CD4-positive, alpha-beta T cell treated with Interferon alpha-2 for 1 hour (primary cell): ENCODE data around the gene HOXC12.

Experiments used
- DNase-seq, 2 donors: peaks; one replicate each; pipeline ENCODE4 v3.0.0-alpha.2; 2020 to 2022

HOXC12 gene, protein sequence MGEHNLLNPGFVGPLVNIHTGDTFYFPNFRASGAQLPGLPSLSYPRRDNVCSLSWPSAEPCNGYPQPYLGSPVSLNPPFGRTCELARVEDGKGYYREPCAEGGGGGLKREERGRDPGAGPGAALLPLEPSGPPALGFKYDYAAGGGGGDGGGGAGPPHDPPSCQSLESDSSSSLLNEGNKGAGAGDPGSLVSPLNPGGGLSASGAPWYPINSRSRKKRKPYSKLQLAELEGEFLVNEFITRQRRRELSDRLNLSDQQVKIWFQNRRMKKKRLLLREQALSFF

DNA sequence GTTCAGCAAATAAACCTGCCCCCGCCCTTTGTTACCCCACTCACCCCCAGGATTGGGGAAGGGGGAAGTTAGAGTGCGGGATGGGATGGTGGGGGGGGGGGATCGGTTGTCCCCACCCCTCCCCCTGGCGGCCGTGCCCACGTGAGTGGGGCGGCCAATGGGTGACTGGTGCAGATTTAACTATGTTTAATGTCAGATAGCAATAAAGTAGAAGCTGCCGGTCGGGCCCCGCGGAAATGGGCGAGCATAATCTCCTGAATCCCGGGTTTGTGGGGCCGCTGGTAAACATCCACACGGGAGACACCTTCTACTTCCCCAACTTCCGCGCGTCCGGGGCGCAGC is at the start of gene HOXC12:
HOXC12 (plus strand) TSS at position 210 of the 342 bp plus-strand sequence; CDS start at position 237, 27 bp downstream.
- no peak for DNase-seq

DNA sequence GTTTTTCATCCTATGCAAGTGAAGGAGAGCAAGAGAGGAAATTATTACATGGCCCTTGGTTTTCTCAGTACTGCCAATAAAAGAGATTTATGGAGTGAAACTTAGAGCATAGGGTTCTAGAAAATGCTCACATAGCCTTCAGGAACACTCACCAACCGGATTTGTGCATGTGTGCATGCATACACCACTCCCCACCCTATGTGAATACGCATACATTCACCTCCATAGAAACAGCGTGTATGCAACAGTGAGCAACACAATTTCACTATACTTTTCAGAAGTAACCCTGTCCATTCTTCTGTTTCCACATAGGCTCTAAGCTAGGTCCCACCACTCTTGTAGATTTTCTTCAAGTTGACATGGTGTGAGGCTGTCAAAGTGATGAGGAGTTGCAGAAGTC is 47.6 kb upstream of the HOXC12 start:
- DNase-seq = no peak

DNA sequence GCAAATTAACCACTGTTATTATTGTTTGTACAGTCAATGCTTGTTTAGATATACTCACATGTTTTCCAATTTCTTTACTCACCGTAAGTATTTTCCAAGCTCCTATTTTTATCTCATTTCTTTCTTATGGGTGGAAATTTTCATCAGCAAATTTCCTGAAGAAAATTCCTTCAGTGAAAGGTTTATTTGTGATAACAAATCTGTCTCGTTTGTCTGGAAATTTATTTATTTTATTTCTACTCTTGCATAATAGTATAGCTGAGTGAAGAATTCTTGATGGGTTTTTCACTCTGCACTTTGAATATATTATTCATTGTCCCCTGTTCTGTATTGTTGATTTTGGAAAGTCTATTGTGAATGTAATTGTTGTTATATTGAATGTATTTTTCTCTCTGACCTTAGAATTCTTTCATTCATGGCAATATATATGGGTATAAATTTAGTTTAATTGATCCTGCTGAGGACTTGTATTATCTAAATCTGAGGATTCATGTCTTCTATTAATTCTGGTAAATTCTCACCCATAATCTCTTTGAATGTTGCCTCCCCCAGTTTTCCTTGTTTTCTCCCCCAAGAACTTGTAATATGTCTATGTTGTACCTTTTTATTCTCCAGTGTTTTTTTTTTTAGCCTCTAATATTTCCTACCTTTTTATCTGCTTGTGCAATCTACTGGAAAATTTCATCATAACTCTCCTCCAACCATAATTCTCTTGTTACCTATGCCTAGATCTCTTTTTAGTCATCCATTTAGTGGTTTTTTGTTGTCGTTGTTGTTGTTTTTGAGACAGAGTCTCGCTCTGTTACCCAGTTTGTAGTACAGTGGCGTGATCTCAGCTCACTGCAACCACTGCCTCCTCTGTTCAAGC is 37.7 kb upstream of the HOXC12 start:
- no peak for DNase-seq

DNA sequence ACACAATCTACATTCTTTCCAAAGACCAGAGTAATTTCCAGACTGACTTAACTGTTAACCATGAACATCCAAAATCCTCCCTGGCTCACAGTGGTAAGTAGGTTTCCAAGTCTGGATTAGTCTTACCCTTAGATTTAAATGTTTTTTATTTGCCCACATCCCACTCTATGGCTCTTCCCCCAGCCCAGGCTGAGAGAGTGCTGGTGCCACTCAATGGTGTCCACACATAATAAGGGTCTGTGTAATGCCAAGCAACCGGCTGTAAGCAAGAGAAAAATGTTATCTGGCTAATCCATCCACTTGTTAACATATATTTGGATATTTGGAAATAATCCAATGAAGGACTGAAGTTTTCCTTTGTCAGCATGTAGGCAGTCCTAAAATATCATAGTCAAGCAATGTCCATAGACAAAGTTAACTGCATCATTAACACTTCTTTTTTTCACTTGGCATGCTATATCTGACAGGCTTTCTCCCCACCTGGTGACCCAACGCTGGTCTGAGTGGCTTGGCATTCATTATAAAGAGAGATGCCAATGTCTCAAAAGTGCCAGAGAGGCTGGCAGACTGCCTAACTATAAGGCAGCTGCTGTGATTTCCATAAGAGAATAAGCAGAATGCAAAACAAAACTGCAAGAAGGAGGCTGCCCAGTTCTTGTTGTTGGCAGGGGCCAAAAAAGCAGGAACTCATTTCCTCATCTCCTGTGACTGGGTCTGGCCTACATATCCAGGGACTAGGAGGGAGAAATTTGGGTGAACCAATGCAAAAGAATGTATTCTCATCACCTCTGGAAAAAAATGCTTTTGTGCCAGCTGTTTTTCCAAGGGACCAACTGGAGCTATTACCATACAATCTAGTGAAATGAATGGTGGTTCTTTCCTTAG is 29.9 kb upstream of the HOXC12 start:
- DNase-seq = no peak

DNA sequence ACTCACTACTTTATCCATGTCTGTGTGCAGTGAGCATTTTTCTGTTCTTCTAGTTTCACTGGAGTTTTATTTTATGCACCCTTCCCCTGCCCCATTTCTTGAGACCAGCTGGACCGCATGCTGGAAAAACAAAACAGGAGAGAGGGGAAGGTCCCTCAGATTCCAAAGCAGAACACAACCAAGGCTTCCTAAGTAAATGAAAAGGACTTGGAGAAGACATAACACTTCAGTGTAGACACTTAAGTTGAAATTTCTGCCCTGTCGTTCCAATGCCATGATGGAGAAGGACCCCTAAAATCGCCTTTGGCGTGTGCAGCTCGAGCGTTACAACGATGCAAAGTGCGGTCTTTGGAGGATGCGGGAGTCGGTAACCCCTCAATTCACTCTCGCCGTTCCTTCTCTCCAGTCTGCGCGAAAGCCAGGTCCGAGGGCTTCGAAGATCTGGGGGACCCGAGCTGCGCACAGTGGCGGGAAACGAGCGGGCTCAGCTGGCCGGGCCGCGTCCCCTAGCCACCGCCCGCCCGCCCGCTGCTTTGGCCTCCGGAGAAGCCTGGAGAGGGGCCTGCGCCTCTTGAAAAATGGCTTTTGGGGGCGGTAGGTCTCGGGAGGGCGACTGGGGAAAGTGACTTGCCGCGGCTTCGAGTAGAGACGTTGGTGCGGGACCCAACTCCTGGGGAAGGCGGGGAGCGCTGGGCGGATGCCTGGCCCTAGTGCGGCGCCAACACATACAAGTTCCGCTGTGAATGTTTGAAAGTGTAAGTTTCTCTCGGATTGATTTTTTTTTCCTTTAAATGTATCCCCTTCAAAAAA is 27.3 kb upstream of the HOXC12 start:
- DNase-seq = no peak

DNA sequence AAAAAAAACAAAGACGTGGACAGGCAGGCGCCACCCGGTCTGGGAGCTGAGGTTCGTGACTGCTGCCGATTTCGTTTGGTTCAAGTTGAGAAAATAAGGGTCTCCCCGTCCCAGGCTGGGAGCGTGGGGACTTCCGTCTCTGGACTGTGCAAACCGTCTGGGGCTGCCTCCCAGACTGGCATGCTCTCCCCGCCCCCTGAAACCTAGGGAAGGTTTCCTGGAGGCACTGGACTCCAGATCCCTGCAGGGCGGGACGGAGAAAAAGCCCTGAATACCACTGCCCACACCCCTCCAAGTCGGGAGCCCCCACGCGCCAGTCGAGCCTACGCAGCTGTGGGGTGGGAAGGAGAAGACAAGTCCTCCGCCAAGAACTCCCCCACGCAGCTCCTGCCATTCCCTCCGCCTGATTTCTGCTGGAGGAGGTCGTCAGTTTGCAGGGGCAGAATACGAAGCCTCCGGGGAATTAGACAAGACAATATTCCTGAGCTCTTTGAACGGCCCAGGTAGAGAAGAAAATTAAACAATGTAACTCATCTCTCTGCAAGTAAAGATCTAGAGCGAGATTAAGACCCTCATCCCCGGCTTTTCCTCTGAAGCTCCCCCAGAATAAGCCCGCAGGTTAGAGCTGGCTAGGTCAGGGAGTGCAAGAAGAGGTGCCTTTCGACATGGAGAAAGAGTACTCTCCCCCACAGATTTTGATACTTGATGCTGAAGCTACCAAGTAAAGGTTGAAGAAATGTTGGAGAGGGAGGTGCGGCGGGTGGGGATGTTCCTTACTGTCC is 26.5 kb upstream of the HOXC12 start:
- DNase-seq = no peak

DNA sequence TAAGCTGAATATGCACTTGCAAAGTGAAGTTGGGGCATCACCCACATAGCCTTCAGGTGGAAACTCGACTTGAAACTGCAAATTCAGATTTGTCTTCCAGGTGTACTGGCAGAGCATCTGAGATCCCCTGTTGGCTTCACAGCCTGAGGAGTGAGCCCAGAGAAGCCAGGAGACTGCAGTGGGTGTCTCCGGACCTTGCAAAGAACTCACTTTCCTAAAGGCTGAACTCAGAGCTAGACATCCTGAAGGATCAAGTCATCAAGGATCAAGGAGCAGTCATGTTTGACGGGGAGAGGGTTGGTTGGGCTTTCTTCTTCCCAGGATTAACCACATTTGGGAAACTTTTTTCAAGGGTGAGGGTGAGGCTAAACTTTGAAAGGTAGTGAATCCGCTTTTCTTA is 25.2 kb upstream of the HOXC12 start:
- no peak for DNase-seq

DNA sequence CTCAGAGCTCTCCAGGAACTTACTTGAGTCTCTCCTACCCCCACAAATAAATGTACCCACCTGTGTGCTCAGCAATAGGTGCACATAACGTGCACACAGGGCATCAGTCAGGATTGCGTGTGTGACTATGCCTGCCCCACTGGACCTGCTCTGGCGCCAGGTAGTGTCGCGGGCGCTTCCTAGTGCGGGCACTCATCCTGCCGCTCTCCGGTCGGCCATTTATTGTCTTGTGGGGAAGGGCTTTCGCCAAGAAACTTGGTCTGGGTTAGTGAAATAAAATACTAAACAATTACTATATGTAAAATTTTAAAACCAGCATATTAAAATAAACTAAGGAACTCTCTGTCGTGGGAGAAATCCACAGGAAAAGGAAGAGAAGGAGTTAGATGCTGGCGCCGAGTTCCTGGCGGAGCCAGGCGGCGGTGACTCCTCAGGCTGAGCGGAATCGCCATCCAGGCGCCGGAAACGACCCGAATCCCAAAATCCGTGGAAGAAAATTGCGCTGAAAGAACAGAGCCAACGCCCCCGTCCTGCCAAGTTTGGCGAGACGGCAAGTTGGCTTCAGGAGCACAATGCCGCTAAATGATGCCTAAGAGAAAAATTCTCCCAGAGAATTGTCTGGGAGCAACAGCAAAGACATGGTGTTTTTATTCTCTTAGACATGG is 24.0 kb upstream of the HOXC12 start:
- DNase-seq = no peak

DNA sequence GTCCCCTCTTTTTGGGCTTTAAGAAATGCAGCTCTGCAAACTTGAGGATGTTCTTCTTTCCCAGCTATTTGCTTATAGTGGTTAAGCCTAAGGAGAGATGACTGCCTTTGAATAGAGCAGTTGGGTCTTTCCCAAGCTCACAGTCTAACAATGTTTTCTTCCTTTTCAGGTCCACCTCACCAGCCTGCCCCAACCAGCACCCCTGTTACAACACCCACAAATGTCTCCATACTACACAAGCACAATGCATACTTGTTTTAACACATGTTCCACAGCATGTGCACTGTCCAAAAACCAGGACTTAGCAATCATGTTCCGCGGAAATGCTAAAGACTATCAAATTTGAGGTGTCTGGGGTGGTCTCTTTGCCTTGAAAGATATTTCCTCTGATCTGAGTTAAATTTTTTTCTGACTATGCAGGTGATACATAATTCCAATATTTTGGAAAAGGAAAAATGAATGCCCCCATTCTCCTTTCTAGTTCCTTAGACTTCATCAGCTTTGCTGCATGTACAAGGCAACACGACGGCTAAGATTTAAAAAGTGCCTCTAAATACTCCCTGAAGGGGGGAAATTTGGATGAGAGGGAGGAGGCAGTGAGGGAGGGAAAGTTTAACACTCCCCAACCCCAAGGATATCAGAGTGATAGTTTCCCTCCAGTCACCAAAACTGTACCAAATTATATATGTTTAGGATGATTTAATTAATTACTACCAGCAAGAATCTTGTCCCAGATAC is 22.7 kb upstream of the HOXC12 start:
- DNase-seq = no peak

DNA sequence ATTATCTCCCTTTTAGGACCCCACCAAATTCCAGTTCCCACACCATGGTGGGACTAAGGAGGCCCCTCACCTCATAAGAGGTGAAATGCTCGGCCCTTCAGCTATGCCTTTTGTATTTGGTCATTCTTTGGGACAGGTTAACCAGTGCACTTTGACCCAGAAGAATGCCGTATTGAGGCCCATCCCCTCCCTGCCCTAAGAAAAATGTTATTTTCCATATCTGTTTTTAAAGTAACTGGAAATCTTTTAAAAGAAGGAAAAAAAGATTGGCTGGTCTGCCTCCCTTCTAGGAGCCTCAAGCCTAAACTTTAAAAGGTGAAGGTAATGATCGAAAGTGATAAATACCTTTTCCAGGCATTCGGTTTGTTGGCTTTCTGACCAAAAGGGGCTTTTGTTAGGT is 21.8 kb upstream of the HOXC12 start:
- DNase-seq = no peak

DNA sequence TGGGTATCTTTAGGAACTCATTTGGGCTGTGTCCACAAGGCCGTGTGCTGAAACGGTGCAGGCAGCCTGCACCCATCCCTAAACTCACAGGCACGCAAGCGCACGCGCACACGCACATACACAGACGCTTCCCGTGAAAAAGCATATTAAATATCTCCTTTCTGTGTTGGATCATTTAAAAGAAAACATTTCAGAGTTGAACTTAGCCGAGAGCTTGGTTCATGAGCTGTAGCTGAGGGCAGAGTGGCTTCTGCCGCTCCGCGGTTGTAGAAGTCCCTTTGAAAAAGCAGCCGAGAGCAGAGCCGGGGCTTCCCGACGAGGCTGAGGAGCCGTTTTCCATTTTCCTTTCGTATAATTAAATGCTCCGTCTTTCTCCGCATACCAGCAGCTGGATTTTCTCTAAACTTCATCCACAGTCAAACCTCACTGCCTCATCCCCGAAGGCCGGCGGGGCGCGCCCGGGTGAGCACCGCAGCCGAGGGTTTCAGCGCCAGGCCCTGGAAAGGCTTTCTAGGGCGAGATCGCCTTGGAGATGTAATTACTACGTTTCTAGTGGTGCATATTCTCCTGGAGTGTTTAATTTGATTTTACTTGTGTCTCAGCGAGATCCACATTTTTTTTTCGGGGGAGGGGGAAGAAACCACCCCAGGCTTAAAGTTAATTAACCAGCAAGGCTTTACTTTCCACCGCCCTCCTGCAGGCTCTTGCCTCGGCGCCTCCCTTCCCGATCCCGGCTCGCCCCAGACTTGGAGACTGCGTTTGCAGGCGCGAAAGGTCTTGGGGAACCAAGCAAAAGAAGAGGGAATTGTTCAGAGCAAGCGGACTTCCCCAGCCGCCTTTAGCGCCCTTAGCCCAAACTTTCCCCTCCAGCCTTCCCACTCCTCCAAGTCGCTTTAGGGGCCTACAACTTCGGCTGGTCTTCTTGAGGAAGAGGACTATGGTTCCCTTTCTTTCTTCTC is 19.0 kb upstream of the HOXC12 start:
- DNase-seq = no peak

DNA sequence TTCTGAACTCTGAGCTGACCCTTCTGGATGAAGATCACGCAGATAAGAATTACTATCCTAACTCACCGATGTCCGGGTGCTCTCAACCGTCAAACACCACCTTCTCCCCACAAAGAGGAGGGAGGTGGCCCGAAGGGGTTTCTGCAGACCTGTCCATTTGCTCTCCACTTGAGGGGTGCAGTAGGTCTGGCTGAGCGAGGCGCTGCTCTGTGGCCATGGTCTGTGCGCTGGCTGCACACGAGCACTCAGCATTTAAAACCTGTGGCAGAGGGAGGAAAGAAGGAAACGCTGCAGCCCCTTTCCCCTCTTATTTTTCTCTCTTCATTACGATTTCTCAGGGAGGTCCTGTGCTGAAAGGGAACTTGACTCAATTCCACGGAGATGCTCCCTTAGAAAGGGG is 17.6 kb upstream of the HOXC12 start:
- no peak for DNase-seq

DNA sequence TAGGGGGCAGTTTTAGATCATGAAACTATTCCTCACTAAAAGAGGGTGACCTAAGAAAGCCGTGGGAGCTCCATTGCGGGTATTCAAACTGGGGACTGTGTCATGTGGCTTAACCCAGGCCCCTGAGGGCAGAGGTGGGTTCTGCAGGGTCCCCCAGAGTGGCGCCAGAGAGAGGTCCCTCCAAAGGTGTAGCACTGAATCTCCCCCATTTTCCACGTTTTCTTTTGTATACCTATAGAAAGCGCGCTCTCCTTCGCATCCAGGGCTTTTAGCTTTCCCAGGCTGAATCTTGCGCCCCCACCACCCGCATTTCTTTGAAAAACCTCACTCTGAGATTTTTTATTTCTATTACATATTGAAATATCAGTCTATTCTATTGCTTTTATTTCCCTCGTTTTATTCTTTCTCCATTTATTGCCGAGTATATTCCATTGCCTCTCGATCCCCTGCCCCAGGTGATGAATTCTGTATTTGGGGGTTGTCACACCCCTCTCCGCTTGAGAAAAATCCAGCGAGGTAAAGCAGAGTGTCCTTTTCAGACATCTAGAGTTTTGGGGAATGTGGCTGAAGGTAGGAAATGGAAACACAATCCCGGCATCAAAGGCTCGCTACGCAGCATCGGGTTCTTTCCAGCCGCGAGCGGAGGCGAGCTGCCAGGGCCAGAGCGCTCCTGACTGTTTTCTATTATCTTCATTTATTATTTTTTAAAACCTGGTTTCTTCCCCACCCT is 16.9 kb upstream of the HOXC12 start:
- DNase-seq = no peak

DNA sequence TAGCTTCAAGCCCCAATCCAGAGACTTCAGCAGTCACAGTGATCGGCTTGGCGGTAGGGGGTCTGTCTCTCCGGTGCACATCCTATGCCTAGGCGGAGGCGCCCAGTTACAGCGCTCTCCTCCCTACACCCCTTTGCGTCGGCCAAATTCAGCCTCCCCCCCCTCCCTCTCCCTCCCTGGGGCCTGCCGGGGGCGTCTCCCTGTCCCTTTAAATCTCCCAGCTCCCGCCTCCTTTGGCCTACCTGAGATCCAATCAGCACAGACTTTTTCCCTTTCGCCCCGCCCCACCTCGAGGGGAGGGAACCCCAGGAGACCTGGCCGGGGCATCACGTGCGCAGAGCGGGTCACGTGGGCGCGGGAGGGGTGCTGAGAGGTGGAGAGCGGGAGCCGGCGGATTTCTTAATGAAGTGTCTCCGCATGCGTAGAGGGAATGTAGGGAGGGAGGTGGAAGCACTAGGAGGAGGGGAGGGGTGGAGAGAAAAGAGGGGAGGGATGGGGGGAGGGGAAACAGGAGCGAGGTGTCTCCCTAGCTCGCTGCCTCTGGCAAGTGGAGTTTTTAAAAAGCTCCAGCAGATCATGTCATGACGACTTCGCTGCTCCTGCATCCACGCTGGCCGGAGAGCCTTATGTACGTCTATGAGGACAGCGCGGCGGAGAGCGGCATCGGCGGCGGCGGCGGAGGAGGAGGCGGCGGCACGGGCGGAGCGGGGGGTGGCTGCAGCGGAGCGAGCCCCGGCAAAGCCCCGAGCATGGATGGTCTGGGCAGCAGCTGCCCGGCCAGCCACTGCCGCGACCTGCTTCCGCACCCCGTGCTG is 16.2 kb upstream of the HOXC12 start, which contains the start of gene HOXC13:
HOXC13 (plus strand) TSS at position 506 of the 815 bp plus-strand sequence; CDS start at position 582, 76 bp downstream.
- peak in 1 of 2 donors; percentile 14 for DNase-seq

DNA sequence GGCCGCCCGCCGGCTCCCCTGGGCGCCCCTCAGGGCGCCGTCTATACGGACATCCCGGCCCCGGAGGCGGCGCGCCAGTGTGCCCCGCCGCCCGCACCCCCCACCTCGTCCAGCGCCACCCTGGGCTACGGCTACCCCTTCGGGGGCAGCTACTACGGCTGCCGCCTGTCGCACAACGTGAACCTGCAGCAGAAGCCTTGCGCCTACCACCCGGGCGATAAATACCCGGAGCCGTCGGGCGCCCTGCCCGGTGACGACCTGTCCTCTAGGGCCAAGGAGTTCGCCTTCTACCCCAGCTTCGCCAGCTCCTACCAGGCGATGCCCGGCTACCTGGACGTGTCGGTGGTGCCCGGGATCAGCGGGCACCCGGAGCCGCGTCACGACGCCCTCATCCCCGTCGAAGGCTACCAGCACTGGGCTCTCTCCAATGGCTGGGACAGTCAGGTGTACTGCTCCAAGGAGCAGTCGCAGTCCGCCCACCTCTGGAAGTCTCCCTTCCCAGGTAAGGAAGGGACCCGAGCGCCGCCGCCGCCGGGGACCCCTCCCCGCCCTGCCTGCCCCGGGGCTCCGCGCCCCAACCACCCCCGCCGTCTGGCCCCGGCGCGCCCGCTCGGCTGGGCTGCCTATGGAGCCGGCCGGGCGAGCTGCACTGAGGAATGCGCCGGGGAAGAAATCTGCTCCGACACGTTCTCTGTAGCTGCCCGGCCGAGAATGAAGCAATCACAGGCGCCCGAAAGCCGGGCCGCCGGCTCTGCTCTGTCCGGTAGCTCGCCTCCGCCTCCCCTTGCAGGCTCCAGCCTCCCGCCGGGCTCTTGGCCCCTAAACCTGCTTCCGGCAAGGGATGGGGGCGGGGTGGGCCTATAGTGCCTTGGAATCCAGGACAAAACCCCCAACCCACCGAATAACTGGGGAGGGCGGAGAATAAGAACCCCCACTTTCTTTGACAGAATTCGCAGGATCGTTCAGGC is 15.3 kb upstream of the HOXC12 start:
- no peak for DNase-seq

DNA sequence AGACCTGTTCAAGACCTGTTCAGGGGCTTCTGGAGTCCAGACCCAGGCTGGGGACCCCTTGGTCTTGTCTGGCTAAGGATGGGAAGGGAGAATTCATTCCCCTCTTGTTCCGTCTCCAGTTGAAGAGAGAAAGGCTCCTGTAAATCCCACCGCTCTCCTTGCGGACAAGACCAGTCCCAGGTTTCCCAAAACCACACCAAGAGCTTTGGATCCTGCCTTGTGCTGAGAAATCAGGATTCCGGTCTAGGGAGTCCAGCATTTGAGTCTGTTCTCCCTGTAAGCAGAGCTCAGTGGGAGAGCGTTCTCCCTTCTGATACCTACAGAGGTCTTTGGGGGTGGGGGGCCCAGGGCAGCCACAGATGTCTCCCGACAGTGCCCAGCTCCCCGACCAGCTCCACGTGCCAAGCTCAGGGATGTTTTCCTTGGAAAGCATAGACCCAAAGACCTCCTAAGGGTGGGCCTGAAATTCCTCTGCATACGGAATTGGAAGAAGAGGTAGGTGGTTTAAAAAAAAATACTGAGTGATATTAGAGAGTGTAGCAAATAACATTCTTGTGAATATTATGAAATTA is 14.2 kb upstream of the HOXC12 start:
- DNase-seq = no peak
